NCI-H82 treated with DMSO at 0.1 percent for 48 hours (cell line): ENCODE measurements around the gene TIMM17A.
A peak's percentile ranks its signal among the peaks of the same experiment; 100 is the strongest.

Experiments used
- DNase-seq: peaks from one replicate; lab custom pipeline; 2025; ENCODE audit not compliant: unreplicated experiment; lab: John Stamatoyannopoulos, UW

Gene TIMM17A

GRCh38 chr1:201955009-201955728 lies at the start of gene TIMM17A:
TIMM17A (plus strand) TSS chr1:201955503; CDS start chr1:201955527, 24 bp downstream.
- peak; percentile 97 for DNase-seq

GRCh38 chr1:201906336-201906735 lies 49.0 kb upstream of the TIMM17A start:
- no peak for DNase-seq

DNA sequence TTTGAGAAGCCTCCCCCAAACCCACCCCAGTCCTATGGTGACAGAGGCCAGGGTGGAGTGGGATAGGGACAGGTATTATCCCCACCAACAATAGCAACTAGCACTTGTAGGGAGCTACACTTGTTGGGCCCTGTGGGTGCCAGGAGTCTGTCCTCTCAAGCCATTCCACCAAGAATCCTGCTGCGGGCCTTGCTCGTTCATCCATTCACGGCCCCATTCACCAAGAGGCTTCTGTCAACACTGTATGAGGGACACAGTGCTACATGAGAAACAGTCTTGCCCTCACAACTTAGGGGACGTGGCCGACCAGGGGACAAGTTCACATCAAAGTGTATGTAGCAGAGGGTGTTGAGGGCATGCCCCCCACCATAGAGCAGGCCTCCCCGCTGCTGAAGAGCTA lies 47.7 kb upstream of the TIMM17A start:
- DNase-seq = no peak

DNA sequence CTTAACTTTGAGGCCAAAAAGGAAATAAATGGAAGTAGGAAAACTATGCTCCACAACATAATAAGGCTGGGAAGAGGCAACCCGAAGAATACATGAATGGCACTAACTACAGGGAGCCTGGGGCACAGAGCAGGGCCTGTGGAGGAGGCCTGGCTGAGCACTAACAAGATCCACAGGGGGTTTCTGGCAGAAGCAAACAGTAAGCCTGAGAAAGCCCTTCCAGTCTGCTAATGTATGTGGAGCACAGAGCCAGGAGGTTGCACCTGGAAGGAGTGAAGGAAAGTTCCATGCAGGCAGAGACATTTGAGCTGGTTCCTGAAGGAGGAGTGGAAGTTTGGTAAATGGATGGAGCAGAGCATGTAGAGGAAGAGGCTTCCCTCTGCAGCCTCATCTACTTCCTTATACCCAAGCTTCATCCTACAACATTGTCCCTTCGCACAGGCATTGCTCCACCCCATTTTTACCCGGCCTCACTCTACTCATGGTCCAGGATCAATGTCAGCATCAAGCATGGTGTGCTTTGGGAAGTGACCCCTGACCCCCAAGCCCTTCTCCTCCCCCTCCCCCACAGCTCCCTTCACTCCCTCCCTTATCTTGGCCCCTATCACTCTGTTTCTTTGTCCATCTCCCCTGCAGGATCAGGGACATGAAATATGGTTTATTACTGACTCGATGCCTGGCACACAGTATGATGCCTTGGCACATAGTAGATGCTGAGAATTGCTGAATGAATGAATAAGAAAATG lies 43.3 kb upstream of the TIMM17A start:
- DNase-seq = no peak

- no peak for DNase-seq
These were observed 42.5 kb upstream of the TIMM17A start for GRCh38 chr1:201912832-201913231.

- DNase-seq = no peak
These were observed 40.7 kb upstream of the TIMM17A start for GRCh38 chr1:201914456-201915235.

- DNase-seq = peak; percentile 39
These were observed 38.6 kb upstream of the TIMM17A start for GRCh38 chr1:201916649-201917249.

- no peak for DNase-seq
These were observed 37.8 kb upstream of the TIMM17A start for GRCh38 chr1:201917362-201918033.

DNA sequence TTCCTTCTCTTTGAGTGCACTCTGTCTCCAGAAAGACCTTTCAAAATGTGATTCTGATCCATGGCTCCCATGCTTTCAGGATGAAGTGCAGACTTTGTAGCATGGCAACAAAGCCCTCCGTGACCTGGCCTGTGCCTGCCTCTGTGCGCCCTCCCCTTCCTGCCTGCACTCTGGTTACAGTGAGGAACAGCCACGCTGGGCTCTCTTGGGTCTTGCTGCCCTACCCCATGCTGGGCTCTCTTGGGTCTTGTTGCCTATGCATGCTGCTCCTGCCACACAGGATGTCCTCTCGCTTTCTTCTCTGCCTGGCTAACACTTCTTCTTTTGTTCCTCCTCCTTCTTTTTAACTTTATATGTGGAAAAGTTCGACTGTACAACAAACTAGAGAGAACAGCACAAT lies 37.0 kb upstream of the TIMM17A start:
- no peak for DNase-seq

- DNase-seq = no peak
These were observed 33.2 kb upstream of the TIMM17A start for GRCh38 chr1:201921952-201922558.

- peak; percentile 100 for DNase-seq
These were observed 30.1 kb upstream of the TIMM17A start for GRCh38 chr1:201925301-201925567.

GRCh38 chr1:201925981-201926645 lies 29.2 kb upstream of the TIMM17A start:
- peak; percentile 98 for DNase-seq

DNA sequence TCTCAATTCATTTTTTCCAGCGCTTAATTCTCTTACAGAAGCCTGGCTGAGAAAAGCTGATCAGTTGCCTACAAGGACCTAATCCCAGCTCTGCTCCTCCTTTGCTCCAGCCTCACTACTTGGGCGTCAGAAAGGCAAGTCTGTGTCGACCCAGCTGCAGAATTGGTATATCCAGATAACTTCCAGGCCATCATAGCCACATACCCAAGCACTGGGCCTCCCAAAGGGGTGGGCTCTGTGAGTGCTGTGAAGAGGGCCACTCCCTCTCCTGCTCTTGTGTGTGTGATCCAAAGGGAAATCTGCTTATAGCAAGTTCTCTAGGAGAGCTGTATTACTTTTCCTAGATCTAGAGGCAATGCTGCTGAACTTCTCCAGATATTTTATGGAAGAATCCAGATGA lies 27.0 kb upstream of the TIMM17A start:
- peak; percentile 80 for DNase-seq

- DNase-seq = no peak
These were observed 25.2 kb upstream of the TIMM17A start for GRCh38 chr1:201930137-201930536.

DNA sequence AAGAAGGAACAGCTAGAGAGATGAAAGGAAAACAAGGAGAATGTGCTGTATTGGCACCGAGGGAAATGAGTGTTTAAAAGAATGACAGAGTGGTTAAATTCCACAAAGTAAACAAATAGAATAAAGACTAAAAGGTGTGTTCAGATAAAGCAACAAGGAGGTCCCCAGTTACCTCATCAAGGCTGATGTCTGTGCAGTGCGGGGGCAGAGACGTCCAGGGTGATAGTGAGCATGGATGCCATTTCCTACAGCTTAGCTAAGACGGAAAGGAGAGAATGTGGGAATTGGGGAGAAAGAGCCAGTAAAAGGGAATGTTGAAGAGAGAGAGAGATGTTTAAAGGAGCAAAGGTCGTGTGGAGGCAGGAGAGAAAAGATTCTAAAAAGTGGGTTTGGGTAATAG lies 24.5 kb upstream of the TIMM17A start:
- DNase-seq = no peak

GRCh38 chr1:201933840-201934430 lies 21.4 kb upstream of the TIMM17A start:
- no peak for DNase-seq

- DNase-seq = no peak
These were observed 17.6 kb upstream of the TIMM17A start for GRCh38 chr1:201937624-201938213.

GRCh38 chr1:201938440-201939035 lies 16.8 kb upstream of the TIMM17A start:
- DNase-seq = peak; percentile 93

DNA sequence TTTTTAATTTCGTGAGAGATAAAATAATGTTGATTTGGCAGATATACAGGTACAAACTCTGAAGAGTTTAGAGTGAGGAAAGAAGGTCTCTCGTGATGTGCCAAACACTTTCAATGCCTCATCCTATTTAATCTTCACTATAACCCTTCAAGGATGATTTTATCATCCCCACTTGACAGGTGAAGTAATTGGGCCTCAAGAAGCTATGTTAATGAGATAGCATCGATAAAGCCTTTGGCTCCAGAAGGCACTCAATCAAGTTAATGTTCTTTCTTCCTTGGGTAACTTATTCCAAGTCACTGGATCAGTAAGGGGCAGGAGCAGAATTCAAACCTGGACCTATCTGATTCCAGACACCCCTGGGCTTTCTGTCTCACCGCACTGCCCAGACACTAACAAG lies 16.2 kb upstream of the TIMM17A start:
- DNase-seq = peak; percentile 92
